B cell (primary cell): ENCODE measurements around the gene ARFGEF2. TPM values are rescaled to one million over a fixed set of nuclear protein-coding genes. Genes with fewer than 3 reads are reported as not detected.
A peak's percentile ranks its signal among the peaks of the same experiment; 100 is the strongest.

Source experiments
- ATAC-seq: fragments of 200-7000 bp; cut with Tn5 transposase; one replicate; pipeline ENCODE4 v1.10.0; 2021; ENCODE audit warnings: low read depth, mild to moderate bottlenecking, moderate number of reproducible peaks, moderate library complexity
- CTCF ChIA-PET: fragments of 350-600 bp; sonication (Branson Sonifier 250); formaldehyde crosslinking; loops from one replicate; lab custom pipeline; 2021; ENCODE audit warnings: antibody characterized with exemption, inconsistent platforms; lab: Charles Lee
- POLR2A ChIA-PET: fragments of 350-600 bp; sonication (Branson Sonifier 250); formaldehyde crosslinking; loops from one replicate; lab custom pipeline; 2021; ENCODE audit warnings: antibody characterized with exemption; lab: Charles Lee
- DNase-seq: peaks from one replicate; pipeline ENCODE4 v3.0.0; 2013
- H2AFZ ChIP-seq: 2 replicates; pipeline ENCODE4 v1.6.1; 2012; ENCODE audit warnings: mild to moderate bottlenecking, low read depth, low read length; ENCODE audit not compliant: insufficient read depth, poor library complexity, severe bottlenecking
- H3K27ac ChIP-seq, 2 donors: 1 replicate in 1 of 2; 2 replicates in 1 of 2; pipeline ENCODE4 v1.5.1; 2012 to 2013; ENCODE audit warnings: low read length in 2 of 2, mild to moderate bottlenecking in 2 of 2, moderate library complexity in 1 of 2
- H3K27me3 ChIP-seq, 4 experiments: fragments of 200-600 bp in 1 of 4; sonication (generic) in 1 of 4; replicated peaks in 1 of 4; 1 replicate in 2 of 4; 2 replicates in 2 of 4; pipeline versions ENCODE4 v1.6.1 to v1.7.0; 2013 to 2016; ENCODE audit warnings: low read length in 3 of 4, mild to moderate bottlenecking in 2 of 4, mixed read lengths in 1 of 4, moderate library complexity in 1 of 4; ENCODE audit not compliant: insufficient read depth in 4 of 4, control insufficient read depth in 3 of 4; ENCODE audit errors: control extremely low read depth in 1 of 4
- H3K36me3 ChIP-seq, 2 experiments: replicated peaks in 1 of 2; 1 replicate in 1 of 2; 2 replicates in 1 of 2; pipeline versions ENCODE4 v1.6.1 to v1.7.1; 2013; ENCODE audit warnings: low read length in 1 of 2; ENCODE audit not compliant: insufficient read depth in 2 of 2, control insufficient read depth in 1 of 2; ENCODE audit errors: control extremely low read depth in 1 of 2, extremely low read depth in 1 of 2
- H3K4me1 ChIP-seq, 2 donors: fragments of 200-600 bp in 1 of 2; sonication (generic) in 1 of 2; 1 replicate in 1 of 2; 2 replicates in 1 of 2; pipeline versions ENCODE4 v1.5.1 to v1.6.1; 2013 to 2017; ENCODE audit warnings: low read length in 2 of 2; ENCODE audit not compliant: control insufficient read depth in 2 of 2, insufficient read depth in 2 of 2
- H3K4me2 ChIP-seq: replicated peaks from 2 replicates; pipeline ENCODE3; 2012; ENCODE audit warnings: mild to moderate bottlenecking, low read depth, low read length; ENCODE audit not compliant: poor library complexity, severe bottlenecking
- H3K4me3 ChIP-seq, 5 experiments: fragments of 200-600 bp in 1 of 5; sonication (generic) in 1 of 5; 1 replicate in 3 of 5; 2 replicates in 2 of 5; pipeline versions ENCODE4 v1.5.1 to v1.7.0; 2011 to 2016; ENCODE audit warnings: low read length in 4 of 5, mild to moderate bottlenecking in 4 of 5, low read depth in 2 of 5, control low read depth in 1 of 5, moderate library complexity in 1 of 5; ENCODE audit not compliant: insufficient read depth in 1 of 5; ENCODE audit errors: control extremely low read depth in 1 of 5, extremely low read depth in 1 of 5
- H3K79me2 ChIP-seq: fragments of 200-600 bp; sonication (generic); one replicate; pipeline ENCODE4 v1.6.0; 2016; ENCODE audit warnings: low read length; ENCODE audit not compliant: control insufficient read depth, insufficient read depth
- H3K9ac ChIP-seq: fragments of 200-600 bp; sonication (generic); 2 replicates; pipeline ENCODE4 v1.6.1; 2017; ENCODE audit warnings: mild to moderate bottlenecking, low read length, moderate library complexity
- H3K9me3 ChIP-seq, 3 donors: one replicate each; pipeline versions ENCODE4 v1.6.1 to v1.7.1; 2013; ENCODE audit warnings: low read length in 2 of 3; ENCODE audit not compliant: control insufficient read depth in 2 of 3, insufficient read depth in 1 of 3; ENCODE audit errors: control extremely low read depth in 1 of 3
- H4K20me1 ChIP-seq: 2 replicates; pipeline ENCODE4 v1.6.0; 2012; ENCODE audit warnings: mild to moderate bottlenecking, low read length; ENCODE audit not compliant: insufficient read depth, control insufficient read depth, poor library complexity, severe bottlenecking
- H3K27ac Mint-ChIP-seq: one replicate; pipeline ENCODE4 v1.8.0; 2021; ENCODE audit warnings: mixed read lengths
- H3K27me3 Mint-ChIP-seq: one replicate; pipeline ENCODE4 v1.8.0; 2021; ENCODE audit warnings: mixed read lengths
- H3K4me1 Mint-ChIP-seq: one replicate; pipeline ENCODE4 v1.8.0; 2021; ENCODE audit warnings: mixed read lengths
- H3K4me3 Mint-ChIP-seq: one replicate; pipeline ENCODE4 v1.8.0; 2021; ENCODE audit warnings: mixed read lengths
- H3K9me3 Mint-ChIP-seq: one replicate; pipeline ENCODE4 v1.8.0; 2022; ENCODE audit warnings: mixed read lengths; ENCODE audit not compliant: insufficient read depth
- EZH2 ChIP-seq: IDR thresholded peaks from 2 replicates; pipeline ENCODE4 v1.6.1; 2012; ENCODE audit warnings: borderline replicate concordance, low read depth, mild to moderate bottlenecking, moderate library complexity, low read length; ENCODE audit not compliant: insufficient read depth, poor library complexity, severe bottlenecking
- WGBS: methylation state at CpG from one replicate; pipeline ENCODE4 v1.1.5; 2013; ENCODE audit warnings: missing lambda C conversion rate; ENCODE audit not compliant: insufficient coverage; 5-methylcytosine and 5-hydroxymethylcytosine counted together
- intact Hi-C: fragments of 100-400 bp; cut with micrococcal nuclease; formaldehyde crosslinking; loops from one replicate; pipeline ENCODE4 v1.10.0; 2022
- polyA plus RNA-seq: library from polyadenylated mRNA; depleted of rRNA; stranded (reverse); fragments of >200 nt; gene quantifications from 2 replicates; pipeline ENCODE4 v1.2.3, GENCODE V29; 2012
- total RNA-seq, 2 donors: library from RNA; stranded (reverse); fragments of 120-200 nt in 1 of 2; gene quantifications; 1 replicate in 1 of 2; 2 replicates in 1 of 2; pipeline versions ENCODE4 v1.2.3 to v1.2.4, GENCODE V29; 2013 to 2022
- TF ChIP-seq, protein P1 (sequence below): fragments of 200-600 bp; IDR thresholded peaks from one replicate; pipeline ENCODE4 v1.8.0; 2022; ENCODE audit warnings: antibody characterized with exemption, mild to moderate bottlenecking

ARFGEF2 gene
- total and polyA plus RNA-seq, 2 donors (not counting 1 experiment from before 2014, with no cell fraction given) = 10.8 to 34.3 TPM

GRCh38 chr20:48921883-48922820, 641 bp downstream of the ARFGEF2 start:
- Mint-ChIP-seq H3K9me3 (no peaks in the 10 kb centered on the region), H3K27me3 (no peaks in the 10 kb centered on the region), H3K27ac (peak overlapping the region; percentile 95), H3K4me3 (peak overlapping the region; percentile 96), H3K4me1 (peaks cover 57% of the 10 kb centered on the region)
- Histone ChIP-seq H2AFZ (peak overlapping the region; percentile 88), H3K4me1 (peaks cover 56 to 62% of the 10 kb centered on the region in 2 donors), H3K4me2 (peak overlapping the region; percentile 80), H4K20me1 (peaks cover 15% of the 10 kb centered on the region), H3K79me2 (peaks cover 63% of the 10 kb centered on the region), H3K9me3 (no peaks in the 10 kb centered on the region), H3K4me3 (peak overlapping the region; percentile 59 to 91 (median 86)), H3K36me3 (no peaks in the 10 kb centered on the region), H3K27me3 (no peaks in the 10 kb centered on the region), H3K27ac (peak overlapping the region; percentile 82 to 88), H3K9ac (peak overlapping the region; percentile 86)
- DNase-seq (no peak), ATAC-seq (peak; percentile 44)
- ChIA-PET POLR2A (interaction anchor here (0.7 to 1.3 kb wide), 2 partner anchors 9 to 264 kb away, joined by 3 read pairs; no protein-coding TSS in a partner anchor), CTCF (interaction anchor here (0.7 to 1.5 kb wide), 5 partner anchors 18 to 265 kb away, joined by 3 to 6 read pairs (median 3); no protein-coding TSS in a partner anchor)
- no peak for TF ChIP-seq EZH2
- TF ChIP-seq, protein P1, sequence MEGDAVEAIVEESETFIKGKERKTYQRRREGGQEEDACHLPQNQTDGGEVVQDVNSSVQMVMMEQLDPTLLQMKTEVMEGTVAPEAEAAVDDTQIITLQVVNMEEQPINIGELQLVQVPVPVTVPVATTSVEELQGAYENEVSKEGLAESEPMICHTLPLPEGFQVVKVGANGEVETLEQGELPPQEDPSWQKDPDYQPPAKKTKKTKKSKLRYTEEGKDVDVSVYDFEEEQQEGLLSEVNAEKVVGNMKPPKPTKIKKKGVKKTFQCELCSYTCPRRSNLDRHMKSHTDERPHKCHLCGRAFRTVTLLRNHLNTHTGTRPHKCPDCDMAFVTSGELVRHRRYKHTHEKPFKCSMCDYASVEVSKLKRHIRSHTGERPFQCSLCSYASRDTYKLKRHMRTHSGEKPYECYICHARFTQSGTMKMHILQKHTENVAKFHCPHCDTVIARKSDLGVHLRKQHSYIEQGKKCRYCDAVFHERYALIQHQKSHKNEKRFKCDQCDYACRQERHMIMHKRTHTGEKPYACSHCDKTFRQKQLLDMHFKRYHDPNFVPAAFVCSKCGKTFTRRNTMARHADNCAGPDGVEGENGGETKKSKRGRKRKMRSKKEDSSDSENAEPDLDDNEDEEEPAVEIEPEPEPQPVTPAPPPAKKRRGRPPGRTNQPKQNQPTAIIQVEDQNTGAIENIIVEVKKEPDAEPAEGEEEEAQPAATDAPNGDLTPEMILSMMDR = no peak
- 6% methylated on average over 32 of the region's 34 CpGs for WGBS
- intact Hi-C loops = loop anchor here (1.0 to 5.0 kb wide), 7 partner anchors 75 to 1195 kb away; partner anchors contain the start of genes CSE1L, DDX27, SPATA2 and ZNFX1
